ENCODE measurements around the gene SCARB1.

SCARB1 gene

GRCh38 chr12:124844411-124845397 is 19.0 kb downstream of the SCARB1 start:
- no peak for DNase-seq (ENCODE audit: low read depth in 3 of 3)

DNA sequence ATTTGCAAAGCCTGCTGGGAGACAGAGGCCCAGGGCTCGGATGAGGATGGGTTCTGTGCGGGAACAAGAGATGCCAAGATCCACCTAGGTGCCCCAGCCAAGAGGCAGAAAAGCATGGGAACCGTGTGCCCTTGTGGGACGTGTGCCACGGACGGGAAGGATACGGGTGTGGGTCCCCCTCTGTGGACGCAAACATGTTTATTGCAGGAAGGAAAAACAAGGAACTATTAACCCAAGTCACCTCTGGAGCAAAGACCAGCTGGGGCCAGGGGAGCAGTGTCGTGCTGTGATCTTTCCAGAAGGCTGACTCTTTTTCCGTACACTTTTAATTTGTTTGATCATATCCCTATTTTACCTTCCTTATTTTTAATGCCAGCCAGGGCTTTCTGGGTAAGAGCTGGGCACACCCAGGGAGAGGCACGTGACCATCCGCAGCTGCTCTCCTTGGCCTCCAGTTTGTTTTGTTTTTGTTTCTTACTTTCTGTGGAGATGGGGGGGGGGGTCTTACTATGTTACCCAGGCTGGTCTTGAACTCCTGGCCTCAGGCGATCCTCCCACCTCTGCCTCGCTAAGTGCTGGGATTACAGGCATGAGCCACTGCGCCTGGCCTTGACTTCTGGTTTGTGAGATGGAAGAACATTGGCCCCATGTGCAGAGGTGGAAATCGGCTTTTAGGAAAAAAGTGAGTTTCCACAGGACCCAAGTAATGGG is 20.7 kb downstream of the SCARB1 start:
- DNase-seq (ENCODE audit: low read depth in 3 of 3): no peak

DNA sequence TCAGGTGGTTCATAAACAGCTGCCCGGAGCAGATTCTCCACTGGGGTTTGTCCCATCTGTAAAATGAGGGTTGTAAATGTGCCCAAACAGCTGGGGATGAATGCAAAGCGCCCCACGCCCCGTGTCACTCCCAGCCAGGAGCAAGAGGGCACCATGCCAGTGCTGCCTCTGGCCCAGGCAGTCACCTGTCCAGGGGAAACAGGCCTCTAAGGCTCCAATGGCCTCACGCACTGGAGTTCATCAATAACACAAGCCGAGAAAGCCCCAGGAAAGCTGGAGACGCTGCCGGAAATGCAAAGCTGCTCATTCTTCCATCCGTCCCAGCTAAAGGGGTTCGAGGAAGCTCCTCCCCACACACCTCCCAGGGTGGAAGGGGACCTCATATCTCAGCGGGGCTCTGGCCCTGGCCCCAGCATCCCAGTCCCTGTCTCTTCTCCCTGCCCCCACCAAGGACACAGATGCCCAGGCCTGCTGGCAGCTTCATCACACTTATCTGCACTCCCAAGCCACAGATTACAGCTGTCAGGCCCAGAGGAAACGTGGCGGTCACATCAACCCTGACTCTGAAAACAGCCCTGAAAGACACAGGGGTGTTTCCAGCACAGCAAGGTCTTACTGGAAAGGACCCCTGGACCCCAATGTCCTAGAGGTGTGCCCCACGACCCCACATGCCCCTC is 21.5 kb downstream of the SCARB1 start:
- no peak for DNase-seq (ENCODE audit: low read depth in 3 of 3)

DNA sequence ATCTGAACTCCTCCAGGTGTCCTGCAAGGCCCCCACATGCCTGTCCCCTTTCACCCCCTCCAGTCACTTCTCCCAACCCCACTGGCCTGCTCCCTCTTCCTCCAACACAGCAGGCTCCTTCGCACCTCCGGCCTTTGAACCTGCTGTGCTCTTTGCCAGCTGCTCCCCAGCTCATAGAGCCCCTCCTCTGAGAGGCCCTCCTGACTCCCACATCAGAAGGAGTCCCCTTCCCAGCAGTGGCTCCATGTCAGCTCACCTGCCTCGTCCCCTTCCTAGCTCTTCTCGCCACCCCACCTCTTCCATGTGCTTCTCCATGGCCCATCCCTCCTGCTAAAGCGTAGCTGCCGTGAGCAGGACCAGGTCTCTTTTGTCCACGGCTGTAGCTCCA is 22.1 kb downstream of the SCARB1 start:
- no peak for DNase-seq (ENCODE audit: low read depth in 3 of 3)

- DNase-seq (ENCODE audit: low read depth in 3 of 3): no peak
Observed at GRCh38 chr12:124837958-124838803, 25.5 kb downstream of the SCARB1 start.

DNA sequence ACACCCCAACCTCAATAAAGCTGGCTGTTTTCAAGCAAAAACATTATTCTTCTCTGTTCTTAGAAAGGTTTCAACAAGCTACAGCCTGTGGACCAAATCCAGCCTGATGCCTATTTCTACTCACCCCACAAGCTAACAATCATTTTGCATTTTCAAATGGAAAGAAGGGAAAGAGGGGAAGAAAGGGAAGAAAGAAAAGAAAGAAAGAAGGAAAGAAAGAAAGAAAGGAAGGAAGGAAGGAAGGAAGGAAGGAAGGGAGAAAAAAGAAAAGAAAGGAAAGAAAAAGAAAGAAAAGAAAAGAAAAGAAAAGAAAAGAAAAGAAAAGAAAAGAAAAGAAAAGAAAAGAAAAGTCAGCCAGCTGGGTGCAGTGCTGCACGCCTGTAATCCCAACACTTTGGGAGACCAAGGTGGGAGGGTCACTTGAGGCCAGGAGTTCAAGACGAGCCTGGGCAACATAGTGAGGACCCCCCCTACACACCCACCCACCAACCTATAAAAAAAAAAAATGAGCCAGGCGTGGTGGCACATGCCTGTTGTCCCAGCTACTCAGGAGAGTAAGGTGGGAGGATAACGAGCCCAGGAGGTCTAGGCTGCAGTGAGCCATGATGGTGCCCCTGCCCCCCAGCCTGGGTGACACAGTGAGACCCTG is 26.3 kb downstream of the SCARB1 start:
- no peak for DNase-seq (ENCODE audit: low read depth in 3 of 3)

DNA sequence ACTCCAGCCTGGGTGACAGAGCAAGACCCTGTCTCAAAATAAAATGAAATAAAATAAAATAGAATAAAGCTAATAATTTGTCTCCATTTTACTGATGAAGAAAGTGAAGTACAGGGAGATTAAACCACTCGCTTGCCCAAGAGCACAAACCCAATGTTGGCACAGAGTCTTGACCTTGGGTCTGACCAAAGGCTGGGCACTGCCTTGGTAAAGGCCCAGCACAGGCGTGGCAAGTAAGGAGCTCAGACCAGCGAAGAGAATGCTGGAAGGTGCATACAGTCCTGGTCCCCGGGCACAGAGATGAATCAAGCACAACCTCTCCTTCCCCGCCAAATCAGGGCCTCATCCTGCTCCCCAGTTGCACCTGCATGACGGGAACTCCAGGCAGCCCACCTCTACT is 26.9 kb downstream of the SCARB1 start:
- no peak for DNase-seq (ENCODE audit: low read depth in 3 of 3)

- no peak for DNase-seq (ENCODE audit: low read depth in 3 of 3)
Observed at GRCh38 chr12:124835656-124836410, 27.8 kb downstream of the SCARB1 start.

GRCh38 chr12:124834822-124835221 is 28.8 kb downstream of the SCARB1 start:
- DNase-seq (ENCODE audit: low read depth in 3 of 3): no peak

DNA sequence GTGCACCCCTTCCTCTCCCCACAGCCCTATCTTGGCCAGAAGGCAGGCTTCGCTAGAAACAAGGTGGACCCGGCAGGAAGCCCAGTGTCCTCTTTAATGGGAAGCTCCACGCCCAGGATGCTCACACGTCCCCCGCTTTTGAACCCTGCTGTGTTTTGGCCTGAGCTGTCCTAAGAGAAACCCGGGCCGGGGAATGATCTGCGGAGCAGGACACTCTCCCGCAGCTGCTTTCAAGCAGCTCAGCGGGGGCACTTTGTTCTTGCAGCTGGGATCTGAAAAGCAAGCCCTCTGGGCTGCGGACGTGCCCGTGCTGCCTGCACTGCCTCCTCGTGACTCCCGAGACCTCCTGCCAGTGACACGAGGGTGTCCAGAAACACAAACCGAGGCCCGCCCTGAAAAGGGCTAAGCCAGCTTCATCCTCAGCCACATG is 30.0 kb downstream of the SCARB1 start:
- no peak for DNase-seq (ENCODE audit: low read depth in 3 of 3)

DNA sequence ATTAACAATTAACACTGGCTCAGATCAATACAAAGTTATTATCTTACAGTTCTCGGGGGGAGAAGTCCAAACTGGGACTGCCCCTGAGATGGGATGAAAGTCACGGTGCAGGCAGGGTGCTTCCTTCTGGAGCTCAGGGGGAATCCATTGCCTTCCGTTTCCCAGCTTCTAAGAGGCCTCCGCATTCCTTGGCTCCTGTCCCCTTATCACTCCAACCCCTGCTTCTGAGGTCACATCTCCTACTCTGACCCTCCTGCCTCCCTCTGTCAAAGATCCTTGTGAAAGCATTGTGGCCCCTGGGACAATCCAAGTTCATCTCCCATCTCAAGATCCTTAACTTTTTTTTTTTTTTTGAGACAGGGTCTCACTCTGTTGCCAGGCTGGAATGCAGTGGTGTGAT is 30.8 kb downstream of the SCARB1 start:
- DNase-seq (ENCODE audit: low read depth in 3 of 3): no peak

GRCh38 chr12:124831590-124831989 is 32.1 kb downstream of the SCARB1 start:
- no peak for DNase-seq (ENCODE audit: low read depth in 3 of 3)

- no peak for DNase-seq (ENCODE audit: low read depth in 3 of 3)
Observed at GRCh38 chr12:124830306-124830705, 33.4 kb downstream of the SCARB1 start.

GRCh38 chr12:124829708-124830304 is 33.9 kb downstream of the SCARB1 start:
- DNase-seq (ENCODE audit: low read depth in 3 of 3): no peak

DNA sequence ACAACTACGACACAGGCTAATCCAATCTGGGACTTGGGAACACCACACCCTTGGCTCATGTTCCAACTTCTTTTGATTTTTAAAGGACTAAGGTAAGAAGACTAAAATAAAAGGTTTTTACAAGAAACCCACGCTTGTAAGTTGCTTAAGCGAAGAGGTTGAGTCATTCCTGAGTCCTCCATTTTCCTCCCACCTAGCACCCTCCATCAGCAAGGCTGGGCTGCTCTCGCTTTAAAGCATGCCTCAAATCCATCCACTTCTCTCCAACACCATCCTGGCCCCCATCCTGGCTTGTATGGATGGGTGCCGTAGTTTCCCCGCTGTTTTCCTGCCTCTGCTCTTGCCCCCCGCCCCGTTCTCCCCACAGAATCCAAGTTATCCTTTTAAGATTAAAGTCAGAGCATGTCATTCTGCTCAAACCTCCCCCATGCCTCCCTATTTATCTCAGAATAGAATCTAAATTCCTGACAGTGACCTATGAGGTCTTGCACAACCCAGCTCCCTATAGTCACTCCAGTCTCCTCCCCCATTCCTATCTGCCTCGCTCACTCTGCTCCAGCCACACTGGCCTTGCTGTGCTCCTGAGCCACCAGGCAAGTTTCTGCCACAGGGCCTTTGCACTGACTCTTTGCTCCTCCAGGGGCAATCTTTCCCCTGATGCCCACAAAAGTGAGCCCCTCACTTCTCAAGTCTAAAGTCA is 34.5 kb downstream of the SCARB1 start:
- no peak for DNase-seq (ENCODE audit: low read depth in 3 of 3)

DNA sequence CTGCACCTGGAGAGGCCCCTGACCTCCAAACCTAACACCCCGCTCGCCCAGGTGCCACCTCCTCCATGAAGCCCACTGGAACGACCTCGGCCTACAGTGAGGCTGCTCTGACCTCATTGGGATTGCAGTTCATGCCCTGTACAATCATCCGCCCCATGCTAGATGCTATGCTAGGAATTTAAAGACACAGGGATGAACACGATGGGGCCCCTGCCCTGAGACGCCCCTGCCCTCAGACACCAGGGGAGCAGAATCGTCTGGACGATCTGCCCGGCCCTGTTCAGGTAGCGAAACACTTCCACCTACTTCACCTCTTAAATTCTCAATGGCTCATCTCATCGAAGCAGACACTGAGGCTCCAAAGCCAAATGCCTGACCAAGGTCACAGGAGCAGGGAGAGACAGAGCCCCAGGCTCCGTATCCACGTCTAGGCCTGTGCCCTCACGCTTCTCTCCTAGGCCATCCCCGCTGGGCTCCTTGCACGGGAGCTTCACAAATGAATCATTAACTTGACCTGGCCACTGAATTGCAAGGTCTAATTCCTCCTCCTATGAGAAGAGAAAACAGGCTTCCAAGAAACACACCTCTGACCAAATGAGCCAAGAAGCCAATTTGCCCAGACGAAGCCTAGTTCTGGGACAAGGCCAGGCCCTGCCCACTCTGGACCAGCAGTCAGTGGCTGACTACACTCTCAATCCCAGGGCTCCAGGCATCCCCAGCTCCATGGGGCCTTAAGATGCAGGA is 35.2 kb downstream of the SCARB1 start:
- DNase-seq (ENCODE audit: low read depth in 3 of 3): no peak

DNA sequence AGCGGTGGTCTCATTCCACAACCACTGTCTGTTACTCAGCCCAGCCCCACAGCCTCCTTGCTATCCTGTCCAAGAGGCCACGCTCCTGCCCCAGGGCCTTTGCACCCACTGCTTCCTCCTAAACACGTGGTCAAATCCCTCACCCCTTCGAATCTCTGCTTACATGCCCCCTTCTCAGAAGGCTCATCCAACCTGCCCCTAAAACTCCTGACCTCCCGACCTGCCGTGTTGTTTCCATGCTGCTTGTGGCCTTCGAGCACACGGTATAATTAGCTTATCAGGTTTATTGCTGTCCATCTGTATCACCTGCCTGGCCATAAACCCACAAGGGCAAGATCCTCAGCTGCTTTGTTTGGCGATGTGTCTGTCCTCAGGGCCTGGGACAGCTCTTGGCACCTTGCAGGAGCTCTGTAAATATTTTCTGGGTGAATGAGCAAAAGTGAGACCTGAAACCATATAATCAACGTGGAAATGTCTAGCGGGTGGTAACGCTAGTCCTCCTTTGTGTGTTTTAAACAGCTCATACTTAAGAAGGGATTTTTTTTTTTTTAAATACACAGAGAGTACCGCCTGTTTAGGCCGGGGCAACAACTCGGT is 36.0 kb downstream of the SCARB1 start:
- no peak for DNase-seq (ENCODE audit: low read depth in 3 of 3)

DNA sequence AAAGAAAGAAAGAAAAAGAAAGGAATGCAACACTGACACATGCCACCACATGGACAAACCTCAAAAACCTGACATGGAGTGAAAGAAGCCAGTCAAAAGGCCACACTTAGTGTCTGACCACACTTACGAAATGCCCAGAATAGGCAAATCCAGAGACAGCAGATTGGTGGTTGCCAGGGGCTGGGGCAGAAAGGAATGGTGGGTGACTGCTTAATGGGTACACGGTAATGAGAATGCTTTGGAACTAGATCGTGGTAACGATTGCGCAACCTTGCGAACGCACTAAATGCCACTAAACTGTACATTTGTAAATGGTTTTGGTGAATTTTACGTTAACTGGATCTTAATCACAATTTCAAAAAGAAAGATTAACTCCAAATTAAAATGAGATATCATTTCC is 39.5 kb downstream of the SCARB1 start:
- DNase-seq (ENCODE audit: low read depth in 3 of 3): no peak

All from stimulated activated CD4-positive, alpha-beta T cell treated with anti-CD3 and anti-CD28 coated beads, TNF-alpha, amount 100 ng/mL, for 4 hours (primary cell).